HG03139 (cell line): ENCODE data around the gene DBT.
A peak's percentile ranks its signal among the peaks of the same experiment; 100 is the strongest.
"Not testable (repeated sequence)": the region's sequence is repeated elsewhere in the genome, so short reads cannot be mapped to it uniquely, and the experiment has no call there.

Experiments
- ATAC-seq: cut with Tn5 transposase; IDR thresholded peaks from one replicate; pipeline ENCODE4 v1.9.1; 2021; ENCODE audit not compliant: unreplicated experiment

DBT gene

DNA sequence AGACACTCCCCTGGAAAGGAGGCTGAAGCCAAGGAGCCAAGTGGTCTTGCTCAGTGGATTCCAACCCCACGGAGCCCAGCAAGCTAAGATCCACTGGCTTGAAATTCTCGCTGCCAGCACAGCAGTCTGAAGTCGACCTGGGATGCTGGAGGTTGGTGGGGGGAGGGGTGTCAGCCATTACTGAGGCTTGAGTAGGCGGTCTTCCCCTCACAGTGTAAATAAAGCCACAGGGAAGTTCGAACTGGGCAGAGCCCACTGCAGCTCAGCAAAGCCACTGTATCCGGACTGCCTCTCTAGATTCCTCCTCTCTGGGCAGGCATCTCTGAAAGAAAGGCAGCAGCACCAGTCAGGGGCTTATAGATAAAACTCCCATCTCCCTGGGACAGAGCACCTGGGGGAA is 49.6 kb downstream of the DBT start:
- ATAC-seq: not testable (repeated sequence)

DNA sequence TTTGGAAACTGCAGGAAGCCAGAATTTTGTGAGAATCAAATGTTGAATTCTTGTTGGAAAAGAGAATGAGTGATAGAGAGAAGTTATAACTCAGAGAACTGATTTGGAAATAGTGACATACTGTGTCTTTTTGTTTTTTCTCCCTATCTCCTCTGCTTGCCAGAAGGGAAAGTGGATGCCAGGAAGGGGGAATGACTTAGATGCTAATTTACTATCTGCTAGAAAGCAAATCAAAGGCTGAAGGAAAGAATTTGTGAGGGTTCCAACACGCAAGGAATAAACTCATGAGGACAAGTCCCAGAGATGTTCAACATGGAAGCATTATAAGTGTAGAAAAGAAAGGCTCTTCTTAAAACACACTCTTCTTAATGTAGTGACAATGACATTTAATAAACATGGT is 51.0 kb downstream of the DBT start:
- ATAC-seq: no peak

DNA sequence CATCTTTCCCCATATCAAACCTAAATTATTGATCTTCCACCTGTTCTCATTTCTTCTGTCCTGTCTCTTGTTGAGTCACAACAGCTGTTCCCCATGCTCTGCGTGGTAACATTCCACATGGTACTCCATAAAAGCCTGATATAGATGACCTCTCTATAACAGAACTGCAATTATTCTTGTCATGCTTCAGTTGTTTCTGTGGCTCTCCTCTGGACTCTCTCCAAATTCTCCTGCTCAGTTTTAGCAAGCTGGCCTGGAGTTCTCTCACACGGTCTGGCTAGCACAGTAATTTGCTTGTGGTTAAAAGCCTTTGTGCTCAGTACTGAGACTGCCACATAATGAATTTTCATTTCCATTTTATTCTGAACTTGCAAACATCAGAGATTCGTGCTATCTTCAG is 61.0 kb downstream of the DBT start:
- ATAC-seq: no peak

DNA sequence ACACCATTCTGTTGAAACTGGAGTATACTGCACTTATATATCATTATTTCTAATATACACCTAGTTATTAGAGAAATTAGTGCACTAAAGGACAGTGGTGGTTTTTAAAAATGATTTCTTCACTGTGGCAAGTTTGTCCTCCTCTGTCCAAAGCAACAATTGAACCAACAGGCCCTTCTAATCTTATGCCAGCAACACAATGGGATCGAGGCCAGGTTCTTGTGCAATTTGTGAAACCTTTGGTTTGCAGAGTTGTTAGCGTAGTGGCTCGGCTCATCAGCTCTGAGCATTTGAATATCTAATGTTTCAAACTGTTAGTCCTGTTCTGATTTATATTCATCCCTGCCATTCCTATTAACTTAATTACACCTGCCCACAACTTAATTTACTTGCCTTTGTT is 61.7 kb downstream of the DBT start:
- ATAC-seq: no peak

DNA sequence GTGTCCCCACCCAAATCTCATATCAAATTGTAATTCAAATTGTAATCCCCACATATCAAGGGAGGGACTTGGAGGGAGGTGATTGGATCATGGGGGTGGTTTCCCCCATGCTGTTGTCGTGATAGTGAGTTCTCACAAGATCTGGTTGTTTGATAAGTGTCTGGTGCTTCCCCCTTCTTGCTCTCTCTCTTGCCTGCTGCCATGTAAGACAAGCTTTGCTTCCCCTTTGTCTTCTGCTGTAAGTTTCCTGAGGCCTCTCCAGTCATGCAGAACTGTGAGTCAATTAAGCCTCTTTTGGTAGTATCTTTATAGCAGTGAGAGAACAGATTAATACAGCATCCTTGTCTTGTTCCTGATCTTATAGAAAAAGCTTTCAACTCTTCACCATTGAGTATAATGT is 65.1 kb downstream of the DBT start:
- ATAC-seq: peak; percentile 81

DNA sequence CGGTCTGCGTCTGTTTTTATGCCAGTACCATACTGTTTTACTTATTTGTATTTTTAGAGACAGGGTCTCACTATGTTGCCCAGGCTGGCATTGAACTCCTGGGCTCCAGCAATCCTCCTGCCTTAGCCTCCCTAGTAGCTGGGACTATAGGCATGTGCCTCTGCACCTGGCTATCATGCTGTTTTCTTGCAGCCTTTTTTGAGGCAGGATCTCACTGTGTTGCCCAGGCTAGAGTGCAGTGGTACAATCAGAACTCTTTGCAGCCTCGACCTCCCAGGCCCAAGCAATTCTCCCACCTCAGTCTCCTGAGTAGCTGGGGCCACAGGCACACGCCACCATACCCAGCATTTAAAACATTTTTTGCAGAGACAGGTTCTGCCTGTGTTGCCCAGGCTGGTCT is 66.3 kb downstream of the DBT start:
- ATAC-seq: no peak

DNA sequence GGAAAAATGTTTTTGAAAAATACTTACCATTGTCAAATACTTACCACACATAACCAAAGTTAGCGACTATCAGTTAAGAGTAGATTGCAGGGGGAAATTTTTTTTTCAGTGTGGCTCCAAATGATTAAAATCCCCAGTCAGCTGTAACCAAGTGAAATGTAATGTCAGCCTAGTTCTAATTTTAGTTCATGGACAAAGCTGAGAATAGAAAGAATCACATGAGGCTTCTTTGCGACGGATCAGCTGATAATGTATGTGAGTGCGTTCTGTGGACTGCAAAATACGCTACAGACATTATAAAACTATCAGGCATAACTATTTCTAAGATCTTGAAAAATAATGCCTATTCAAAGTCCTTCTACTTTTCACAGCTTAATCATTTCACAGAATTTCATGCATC is 71.5 kb downstream of the DBT start, which contains the start of gene LRRC39:
Gene LRRC39 (minus strand): TSS at position 166 of the 400 bp plus-strand sequence. CDS start 9,740 bp downstream, outside the sequence.
- ATAC-seq: no peak

DNA sequence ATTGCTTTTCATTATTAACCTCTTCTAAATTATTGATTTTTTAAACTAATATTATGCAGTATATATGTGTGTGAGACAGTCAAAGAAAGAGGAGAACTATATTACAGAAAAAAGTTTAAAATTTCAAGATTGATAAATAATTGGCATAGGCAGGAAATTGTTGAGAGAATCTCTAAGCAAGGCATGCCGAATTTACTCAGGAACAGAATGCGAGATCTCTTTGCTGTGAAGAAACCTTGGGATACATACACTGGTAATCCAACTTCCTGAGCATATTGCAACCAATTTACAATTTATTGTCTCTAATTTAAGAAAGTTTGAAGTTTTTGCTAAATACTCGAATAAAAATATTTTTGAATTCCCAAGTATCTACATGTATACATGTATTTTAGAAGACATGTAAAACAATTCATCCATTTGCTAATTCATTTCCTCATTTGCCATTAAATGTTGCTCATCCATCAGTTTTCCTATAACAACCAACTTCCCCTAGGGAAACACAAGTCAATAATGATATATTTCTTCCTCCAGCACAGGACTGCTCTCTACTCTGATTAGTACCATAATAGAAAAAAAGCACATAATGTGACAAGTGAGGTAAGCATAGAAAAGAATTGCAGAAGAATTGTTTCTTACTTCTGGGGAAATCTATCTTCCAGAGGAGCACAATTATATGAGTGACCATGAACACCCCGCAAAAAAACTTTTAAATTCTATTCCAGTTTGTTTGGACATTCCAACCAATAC is 72.2 kb downstream of the DBT start:
- ATAC-seq: no peak

DNA sequence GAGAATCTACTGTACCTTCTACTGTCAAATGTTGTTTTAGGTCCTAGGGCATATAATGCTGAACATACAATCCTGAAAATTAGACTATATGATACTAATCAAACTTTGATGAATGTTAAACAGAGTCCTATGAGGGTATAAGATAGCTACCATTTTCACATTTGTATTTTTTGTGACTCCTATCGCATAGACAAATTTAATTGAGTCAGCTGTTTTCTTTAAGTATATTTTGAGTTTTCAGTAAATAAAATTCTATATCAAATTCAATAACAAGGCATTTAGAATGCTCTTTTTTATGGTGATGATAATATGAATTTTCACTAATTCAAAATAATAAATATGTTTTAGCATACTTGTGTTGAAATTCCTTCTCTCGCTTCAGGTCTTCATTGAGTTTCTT is 81.6 kb downstream of the DBT start:
- no peak for ATAC-seq

DNA sequence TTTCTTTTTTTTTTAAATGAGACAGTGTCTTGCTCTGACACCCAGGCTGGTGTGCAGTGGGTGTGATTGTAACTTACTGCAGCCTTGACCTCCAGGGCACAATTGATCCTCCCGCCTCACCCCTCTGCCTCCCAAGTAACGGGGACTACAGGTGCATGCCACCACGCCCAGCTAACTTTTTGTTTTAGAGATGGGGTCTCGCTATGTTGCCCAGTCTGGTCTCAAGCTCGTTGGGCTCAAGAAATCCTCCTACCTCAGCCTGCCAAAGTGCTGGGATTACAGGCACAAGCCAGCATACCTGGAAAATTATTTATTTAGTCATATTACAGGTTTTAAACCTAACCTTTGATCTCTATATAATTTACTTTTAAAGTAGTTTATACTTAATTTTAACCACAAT is 84.9 kb downstream of the DBT start:
- no peak for ATAC-seq

DNA sequence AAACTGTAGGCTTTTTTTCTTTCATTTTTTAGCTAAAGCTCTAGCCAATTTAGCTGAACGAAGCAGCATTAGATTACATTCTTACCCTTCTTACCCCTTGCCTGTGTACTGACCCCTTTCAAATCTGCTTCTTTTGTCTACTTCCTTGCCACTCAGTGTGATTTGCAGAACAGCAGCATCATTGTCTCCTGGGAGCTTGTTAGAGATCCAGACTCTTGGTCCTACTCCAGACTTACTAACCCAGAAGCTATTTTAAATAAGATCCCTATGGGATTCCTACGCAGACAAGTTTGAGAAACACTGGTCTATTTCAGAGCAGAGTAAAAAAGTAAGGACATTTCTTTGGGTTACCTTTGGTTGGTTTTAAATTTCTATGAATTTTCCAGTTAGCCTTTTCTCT is 85.4 kb downstream of the DBT start:
- ATAC-seq: no peak

DNA sequence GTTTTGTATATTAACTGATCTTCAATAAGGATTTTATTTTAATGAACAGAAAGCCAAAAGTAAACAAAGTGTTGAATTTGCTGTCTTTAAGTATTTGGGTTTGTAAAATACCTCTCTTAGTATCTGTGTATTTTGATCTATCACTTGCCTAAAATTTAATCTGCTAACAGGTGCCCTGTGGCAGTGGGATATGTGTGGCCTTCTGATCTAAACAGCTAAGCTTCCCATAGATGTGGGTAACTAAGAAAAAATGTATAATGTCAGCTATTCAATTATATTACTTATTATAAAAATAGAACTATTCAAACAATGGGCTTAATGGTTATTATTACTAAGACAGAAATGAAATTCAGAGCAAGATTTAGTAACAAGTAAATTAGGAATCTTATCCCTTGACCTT is 86.8 kb downstream of the DBT start:
- ATAC-seq: no peak

DNA sequence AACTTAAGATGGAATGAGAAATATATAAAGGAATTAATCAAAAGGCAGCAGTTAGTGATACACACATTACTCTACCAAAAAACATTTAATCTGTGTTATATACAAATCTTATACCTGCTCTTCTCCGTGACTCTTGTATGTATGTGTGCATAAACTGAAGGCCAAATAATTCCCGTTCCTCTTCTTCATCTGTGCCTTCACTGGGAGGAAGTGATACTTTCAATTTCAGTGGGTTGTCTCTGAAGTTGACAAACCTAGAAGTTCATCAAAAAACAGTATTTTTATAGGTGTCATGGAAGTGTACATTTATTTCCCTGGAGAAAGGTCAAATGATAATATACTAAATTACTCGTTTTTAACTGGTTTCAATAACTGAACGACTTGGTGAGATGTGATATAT is 97.4 kb downstream of the DBT start:
- peak; percentile 83 for ATAC-seq

DNA sequence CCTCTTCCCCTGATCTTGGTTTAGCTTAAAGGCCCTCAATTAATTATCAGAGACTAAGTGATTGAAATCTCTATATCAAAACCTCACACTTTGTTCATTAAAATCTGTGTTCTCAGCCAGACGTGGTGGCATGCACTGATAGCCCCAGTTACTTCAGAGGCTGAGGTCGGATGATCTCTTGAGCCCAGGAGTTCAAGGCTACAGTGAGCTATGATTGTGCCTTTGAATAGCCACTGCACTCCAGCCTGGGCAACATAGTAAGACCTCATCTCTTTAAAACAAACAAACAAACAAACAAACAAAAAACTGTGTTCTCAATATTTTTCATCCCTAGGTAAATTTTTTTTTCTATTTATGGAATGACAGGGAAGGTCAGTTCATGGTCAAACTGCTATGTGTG is 98.0 kb downstream of the DBT start:
- ATAC-seq: no peak

DNA sequence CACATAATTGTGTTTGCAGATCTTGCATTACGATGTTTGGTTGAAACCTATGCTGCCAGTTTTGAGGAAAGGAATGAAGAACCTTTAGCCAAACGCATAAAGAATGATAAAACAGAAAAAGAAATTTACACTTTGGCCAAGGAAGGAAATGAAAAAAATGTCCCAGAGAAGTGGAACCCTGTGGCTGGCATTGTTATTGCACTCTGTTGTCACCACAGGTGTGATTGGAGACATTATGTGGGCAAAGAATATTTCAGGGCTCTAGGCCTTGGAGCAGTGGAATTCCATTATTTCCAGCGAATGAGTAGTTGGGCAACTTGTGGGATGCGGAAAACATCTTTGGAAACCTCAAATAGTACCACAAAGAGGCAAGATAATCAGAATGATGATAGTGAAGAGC is 101.8 kb downstream of the DBT start:
- ATAC-seq: no peak

DNA sequence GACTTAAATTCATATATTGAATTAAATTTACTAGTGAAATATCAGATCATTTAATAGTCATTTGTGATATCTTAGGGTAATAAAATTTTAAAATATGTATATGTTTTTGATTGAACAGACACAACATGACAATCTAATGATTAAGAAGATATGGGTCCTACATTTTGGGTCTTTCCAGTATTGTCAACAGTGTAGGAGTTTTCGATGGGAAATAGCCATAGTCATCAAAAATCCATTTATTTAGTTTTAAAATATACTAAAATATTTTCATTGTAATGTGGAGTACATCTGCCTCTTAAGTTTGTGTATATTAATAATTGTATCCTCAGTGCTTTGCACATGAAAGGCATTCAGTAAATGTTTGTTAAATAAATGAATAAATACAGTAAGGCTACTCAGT is 102.7 kb downstream of the DBT start:
- no peak for ATAC-seq

DNA sequence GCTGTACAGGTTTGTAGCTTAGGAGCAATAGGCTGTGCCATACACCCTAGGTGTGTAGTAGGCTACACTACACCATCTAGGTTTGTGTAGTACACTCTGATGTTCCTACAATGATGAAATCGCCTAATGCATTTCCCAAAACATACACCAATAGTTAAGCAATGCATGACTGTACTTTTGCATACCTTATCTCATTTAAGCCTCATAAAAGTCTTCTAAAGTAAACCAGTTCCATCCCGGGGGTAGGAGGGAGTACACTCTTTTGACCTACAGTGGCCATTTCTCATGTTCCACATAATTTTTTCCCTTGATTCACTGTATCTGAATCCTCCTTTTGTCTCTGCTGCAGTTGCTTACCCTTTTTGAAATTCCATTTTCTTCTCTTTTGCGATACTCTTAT is 104.5 kb downstream of the DBT start:
- ATAC-seq: no peak

DNA sequence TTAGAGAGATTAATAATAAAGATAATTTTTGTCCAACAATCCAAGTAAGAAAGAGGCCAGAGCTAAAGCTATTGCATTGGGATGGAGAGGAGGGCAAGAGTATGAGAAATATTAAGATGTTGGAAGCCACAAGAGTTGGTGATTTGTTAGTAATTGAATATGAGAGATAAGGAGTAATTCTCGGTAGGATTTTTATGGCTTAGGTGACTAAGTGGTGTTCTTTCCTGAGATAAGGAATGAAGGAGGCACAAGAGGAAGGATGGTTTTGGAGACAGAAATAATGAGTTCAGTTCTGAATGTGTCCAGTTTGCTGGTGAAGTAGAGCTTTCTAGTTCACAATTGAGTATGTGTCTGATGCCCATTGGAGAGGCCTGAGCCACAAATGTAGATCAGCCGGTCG is 107.3 kb downstream of the DBT start:
- no peak for ATAC-seq

DNA sequence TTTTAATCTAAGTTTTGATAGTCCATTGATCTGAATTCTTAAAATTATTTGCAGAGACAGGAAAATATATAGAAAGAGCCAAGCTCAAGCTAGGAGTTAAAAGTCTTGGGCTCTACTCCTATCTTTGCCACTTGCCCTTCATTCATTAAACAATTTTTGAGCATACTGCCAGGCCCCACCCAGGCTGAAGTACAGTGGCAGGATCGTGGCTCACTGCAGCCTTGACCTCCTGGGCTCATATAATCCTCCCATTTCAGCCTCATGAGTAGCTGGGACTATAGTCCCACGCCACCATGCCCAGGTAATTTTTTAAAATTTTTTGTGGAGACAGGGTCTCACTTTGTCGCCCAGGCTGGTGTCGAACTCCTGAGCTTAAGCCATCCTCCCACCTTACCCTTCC is 108.4 kb downstream of the DBT start:
- ATAC-seq: no peak

DNA sequence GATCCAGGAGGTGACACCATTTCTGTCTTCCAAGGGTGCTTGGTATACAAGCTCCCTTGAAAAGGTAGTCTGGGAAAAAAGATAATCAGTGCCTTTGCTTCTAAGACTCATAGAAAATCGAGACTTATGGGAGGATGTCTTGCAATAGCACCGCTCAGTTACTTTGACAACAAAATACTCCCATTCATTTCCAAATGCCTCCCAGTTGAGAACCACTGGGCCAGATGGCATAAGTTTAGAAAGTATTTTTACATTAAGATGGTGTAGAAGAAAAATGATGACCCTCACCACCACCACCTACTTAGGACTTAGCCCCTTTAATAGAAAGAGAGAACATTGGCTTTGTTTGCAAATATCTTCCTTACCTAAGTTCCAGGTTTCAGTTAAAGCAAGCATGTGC is 112.0 kb downstream of the DBT start:
- no peak for ATAC-seq
